GM21619 (cell line): Measurements from ENCODE around the gene PISD.
"Not testable (repeated sequence)": the region's sequence is repeated elsewhere in the genome, so short reads cannot be mapped to it uniquely, and the experiment has no call there.

Source experiments
- ATAC-seq: cut with Tn5 transposase; IDR thresholded peaks from one replicate; pipeline ENCODE4 v1.9.1; 2021; ENCODE audit not compliant: unreplicated experiment

PISD gene

GRCh38 chr22:31611061-31611760 is 50.8 kb downstream of the PISD start:
- no peak for ATAC-seq

GRCh38 chr22:31610611-31611010 is 51.4 kb downstream of the PISD start:
- ATAC-seq, result no peak

DNA sequence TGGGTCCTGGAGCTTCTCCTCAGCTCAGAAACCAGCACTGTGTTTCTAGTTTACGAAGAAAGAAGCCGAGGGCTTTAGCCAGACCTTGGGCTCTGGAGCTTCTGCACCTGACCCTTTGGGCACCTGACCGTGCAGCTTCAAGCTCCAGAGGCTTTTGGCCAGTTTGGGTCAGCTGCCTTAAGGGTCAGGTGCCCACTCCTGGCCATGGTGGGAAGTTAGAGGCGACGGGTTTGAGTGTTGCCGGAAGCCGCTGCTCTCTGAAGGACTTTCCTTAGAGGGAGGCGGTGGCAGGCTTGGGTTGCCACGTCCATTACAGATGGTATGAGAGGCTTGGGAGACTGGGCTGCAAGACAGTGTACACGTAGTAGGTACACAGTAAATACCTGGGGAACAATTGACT is 52.3 kb downstream of the PISD start:
- no peak for ATAC-seq

- no peak for ATAC-seq
Measured at GRCh38 chr22:31607696-31608095, 54.3 kb downstream of the PISD start.

- ATAC-seq, result no peak
Measured at GRCh38 chr22:31605851-31606585, 56.0 kb downstream of the PISD start.

DNA sequence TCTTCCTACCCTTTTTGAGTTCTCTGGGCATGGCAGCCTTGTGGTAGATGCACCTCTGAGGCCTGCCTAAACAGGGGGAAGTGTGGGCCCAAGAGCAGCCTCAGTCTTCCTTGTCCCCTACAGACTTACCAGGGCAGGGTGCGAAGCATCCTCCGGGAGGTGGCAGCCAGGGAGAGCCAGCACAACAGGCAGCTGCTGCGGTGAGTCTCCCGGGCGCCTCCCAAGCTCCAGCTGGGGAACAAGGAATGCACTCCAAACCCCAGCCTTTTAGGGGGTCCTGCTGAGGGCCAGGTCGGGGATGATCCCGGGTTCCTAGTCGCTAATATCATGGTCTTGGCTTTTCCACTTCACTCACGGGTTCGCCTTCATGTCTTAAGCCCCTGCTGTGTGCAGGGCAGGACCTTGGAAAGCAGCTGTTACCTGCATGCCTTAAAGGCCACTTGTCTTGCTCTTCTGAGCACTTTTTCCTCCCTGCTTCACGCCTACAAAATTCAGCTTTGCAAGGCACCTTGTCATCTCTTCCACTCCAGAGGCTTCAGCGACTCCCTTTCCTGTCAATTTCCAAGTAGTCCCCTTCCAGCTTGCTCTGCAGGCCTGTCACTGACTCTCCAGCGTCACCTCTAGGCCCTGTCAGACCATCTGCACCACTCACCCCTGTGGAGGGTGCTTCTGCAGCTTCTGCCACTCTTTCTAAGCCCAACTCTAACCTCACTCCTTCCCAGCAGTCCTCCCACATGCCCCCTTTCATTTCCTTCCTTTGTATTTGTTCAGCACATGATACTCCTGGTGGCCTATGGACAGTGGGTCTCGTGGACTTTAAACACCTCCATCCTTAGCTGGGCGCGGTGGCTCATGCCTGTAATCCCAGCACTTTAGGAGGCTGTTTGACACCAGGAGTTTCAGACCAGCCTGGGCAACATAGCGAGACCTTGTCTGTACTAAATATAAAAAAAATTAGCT is 57.0 kb downstream of the PISD start:
- no peak for ATAC-seq

DNA sequence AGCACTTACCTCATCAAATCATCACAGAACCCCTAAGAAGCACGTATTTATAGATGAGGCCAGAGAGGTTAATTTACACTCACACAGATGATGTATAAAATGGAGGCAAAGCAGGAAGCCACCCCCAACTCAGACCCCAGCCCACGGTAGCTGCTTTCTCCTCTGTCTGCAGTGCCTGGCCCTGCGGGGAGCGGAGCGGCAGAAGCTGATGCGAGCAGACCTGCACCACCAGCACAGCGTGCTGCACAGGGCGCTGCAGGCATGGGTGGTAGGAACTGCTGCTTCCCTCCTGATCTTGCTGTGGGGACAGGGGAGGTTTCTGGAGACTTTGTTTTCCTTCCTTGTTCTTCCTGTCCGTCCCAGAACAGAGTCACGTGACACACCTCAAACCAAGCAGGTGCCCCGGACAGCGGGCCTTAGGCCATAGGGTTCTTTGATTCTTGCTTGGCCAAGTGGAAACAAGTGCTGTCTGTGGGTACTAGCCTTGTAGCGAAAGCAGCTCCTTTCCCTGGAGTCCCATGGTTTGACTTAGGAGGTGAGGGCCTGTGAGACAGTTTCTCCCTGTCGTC is 57.8 kb downstream of the PISD start:
- no peak for ATAC-seq

DNA sequence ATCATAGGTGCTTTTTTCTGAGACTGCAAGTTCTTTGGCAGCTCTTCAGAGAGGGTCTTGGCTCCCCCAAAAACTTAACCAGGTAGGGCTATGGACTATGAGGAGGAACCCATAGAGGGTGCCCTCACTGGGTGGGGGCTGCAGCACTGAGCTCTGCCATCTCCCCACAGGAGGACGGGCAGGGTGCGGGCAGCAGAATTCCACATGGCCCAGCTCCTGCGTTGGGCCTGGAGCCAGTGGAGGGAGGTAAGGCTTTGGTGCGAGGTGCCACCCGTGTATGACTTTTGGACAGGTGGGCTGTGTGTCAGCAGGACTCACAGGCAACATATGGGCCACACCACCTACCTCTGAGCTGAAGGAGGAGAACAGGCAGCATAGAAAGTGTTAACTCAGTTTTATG is 58.4 kb downstream of the PISD start:
- ATAC-seq, result no peak

DNA sequence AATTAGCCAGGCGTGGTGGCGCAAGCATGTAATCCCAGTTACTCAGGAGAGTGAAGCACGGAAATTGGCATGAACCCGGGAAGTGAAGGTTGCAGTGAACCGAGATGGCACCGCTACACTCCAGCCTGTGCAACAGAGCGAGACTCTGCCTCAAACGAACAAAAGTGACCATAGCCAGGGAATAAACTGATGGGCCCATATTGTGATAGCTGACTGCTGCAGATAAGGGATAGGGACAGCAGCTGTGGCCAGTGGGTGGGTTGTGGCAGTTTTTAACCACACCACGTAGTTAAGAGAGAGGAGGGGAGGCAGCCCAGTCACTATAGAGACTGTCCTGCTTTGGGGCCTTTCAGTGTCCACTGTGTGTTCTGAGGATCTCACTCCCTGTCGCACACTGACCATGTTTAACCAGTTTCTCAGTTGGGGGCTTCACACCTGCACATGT is 58.9 kb downstream of the PISD start:
- no peak for ATAC-seq

- ATAC-seq, result no peak
Measured at GRCh38 chr22:31602259-31602952, 59.6 kb downstream of the PISD start.

- no peak for ATAC-seq
Measured at GRCh38 chr22:31595271-31595670, 66.7 kb downstream of the PISD start.

- ATAC-seq, result not testable (repeated sequence)
Measured at GRCh38 chr22:31590161-31590560, 71.9 kb downstream of the PISD start.

DNA sequence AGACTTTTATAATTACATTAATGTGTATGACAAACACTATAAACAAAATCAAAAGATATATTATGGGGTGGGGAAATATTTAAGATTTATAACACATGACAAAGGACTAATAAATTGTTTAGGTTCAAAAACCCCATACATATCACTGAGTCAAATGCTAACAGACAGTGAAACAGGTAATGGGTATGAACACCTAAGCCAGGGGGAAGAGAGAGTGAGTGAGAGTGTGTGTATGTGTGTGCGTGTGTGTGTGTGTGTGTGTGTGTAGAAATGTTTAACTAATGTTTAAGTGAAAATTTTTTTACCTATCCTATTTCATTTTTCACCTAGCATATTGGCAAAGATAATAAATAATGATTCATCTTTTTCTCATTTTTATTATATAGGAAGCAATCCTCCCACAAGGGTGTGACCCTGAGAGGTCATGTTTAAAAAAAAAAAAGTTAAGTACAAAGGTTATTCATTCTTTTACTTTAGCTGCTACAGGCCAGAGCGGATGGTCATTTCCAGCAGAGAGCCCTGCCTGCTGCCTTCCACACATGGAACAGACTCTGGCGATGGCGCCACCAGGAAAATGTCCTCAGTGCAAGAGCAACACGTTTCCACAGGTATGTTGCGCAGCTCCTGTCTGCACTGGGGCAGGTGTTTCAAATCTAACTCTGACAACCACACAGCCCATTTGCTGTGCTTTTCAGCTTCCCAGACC is 72.9 kb downstream of the PISD start:
- no peak for ATAC-seq

DNA sequence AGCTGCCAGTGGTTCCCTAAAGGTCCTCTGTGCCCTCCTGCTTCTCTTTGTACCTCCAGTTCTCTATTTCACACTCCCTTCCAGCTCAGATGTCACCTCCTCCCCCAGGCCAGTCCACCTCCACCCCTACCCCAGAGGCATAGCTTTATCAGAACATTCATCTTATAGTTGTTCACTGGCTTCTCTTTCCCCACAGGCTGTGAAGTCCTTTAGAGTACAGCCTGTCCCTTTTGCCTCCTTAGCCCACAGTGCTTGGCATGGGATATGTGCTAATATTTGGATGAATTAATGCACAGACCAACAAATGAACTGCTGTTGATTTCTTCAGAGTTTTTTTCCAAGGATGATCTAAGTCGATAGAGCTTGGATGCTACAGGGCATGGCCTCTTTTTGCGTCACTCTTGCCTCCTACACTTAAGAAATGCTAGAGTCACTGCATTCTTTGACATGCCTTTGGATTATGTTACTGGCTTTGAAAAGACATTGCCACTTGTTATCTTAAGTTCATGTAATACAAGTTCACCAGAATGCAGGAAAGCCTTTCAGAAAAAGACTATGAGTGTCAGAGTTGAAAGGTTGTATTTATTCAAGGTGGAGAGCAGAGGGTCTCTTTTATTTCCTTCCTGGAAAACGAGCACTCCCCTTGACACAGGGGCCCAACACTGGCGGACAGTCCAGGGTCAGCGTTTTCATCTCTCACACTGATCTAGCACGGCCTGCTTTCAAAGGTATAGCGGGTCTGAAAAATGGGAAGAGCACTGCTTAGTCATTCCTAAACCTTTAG is 75.7 kb downstream of the PISD start:
- ATAC-seq, result no peak

DNA sequence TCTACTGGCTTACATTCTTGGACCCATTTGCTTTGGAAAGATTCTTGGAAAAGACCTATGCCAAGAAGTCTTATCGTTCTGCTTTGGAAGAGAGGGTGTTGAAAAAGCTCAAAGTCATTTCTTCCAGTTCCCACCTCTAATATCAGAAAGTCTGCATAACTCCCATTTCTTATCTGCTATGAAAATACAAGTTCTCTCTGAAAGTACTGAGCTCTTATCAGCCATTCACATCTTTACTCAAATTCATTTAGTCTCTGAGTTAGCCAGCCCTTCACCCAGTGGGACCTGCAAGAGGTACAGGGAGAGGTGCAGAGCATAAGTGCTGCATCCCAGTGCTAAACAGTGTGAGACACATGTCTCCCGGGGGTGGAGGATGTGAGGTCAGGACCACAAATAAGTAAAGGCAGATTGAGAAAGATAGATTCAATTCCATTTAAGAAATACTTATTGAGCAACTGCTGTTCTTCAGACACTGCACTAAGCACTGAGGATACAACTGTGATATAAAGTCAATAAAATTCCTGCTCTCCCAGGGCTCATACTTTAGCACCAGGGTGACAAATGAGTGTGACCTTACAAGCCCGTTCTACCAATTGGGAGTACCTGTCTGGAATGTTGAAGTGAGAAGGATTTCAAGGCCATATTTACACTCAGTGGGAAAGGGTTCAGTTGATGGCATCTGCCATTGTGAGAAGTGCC is 76.7 kb downstream of the PISD start:
- no peak for ATAC-seq

- ATAC-seq, result no peak
Measured at GRCh38 chr22:31584804-31585160, 77.2 kb downstream of the PISD start.

DNA sequence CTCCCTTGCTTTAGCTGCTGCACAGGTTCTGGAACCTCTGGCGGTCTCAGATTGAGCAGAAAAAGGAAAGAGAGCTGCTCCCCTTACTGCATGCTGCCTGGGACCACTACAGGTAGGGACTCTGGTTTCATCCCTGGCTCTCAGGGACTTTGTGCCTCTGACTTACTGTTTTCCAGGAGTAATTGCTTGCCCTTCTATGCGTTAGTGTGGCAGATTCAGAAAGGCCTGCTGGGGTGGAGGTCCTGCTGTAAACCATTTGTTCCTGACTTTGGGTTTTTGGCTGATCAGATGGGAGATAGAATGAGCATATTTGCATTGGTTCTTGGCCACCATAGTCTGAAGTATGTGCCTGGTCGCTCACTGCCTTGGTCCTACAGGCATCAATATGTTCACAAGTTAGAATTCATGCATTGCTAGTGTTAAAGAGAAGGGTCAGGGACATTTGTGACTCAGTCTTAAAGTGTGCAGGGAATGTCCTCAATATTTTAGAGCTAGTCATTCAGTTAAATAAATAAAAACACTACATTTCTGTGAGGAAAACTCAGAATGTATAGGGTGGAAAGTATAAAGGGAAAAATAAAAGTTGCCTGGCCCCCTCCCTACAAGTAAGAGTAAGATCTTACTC is 78.0 kb downstream of the PISD start:
- ATAC-seq, result no peak

DNA sequence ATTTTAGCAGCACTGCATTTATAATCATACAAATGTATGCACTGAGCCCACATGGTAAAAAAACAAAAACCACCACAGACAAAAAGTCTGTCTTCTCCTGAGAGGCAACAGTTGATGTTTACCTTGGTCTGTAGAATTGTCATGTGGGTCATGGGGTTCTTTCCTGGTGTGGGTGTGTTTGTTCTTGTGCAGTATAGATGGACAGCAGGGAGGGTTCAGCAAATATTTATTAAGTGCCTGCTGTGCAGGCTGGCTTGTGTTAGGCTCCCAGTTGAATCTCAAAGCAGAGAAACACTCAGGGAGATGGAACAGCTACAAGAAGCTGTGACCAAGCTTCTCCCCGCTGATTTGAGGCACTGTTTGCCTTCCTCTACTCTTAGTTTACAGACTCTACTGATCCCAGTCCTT is 82.2 kb downstream of the PISD start:
- no peak for ATAC-seq
